HG03159 (cell line): ENCODE results near the gene PITX2.

Source experiments
- ATAC-seq: cut with Tn5 transposase; IDR thresholded peaks from one replicate; pipeline ENCODE4 v1.9.1; 2021; ENCODE audit warnings: mild to moderate bottlenecking, moderate library complexity; ENCODE audit not compliant: unreplicated experiment

PITX2 gene

GRCh38 chr4:110622841-110623717 lies at the start of gene PITX2:
TSS of gene PITX2 (minus strand) at chr4:110623077. CDS start at chr4:110622460, 617 bp downstream.
- ATAC-seq = peak; percentile 75

GRCh38 chr4:110671679-110672078 lies 48.8 kb upstream of the PITX2 start:
- ATAC-seq = no peak

GRCh38 chr4:110669663-110670062 lies 46.8 kb upstream of the PITX2 start:
- no peak for ATAC-seq

GRCh38 chr4:110668463-110669235 lies 45.8 kb upstream of the PITX2 start:
- ATAC-seq = no peak

GRCh38 chr4:110667670-110668069 lies 44.8 kb upstream of the PITX2 start:
- no peak for ATAC-seq

GRCh38 chr4:110666030-110666429 lies 43.2 kb upstream of the PITX2 start:
- ATAC-seq = no peak

GRCh38 chr4:110663738-110664444 lies 41.0 kb upstream of the PITX2 start:
- ATAC-seq = no peak

GRCh38 chr4:110663206-110663605 lies 40.3 kb upstream of the PITX2 start:
- no peak for ATAC-seq

GRCh38 chr4:110660755-110661154 lies 37.9 kb upstream of the PITX2 start:
- ATAC-seq = no peak

- no peak for ATAC-seq
These were observed 31.4 kb upstream of the PITX2 start for GRCh38 chr4:110654254-110654635.

- ATAC-seq = no peak
These were observed 30.7 kb upstream of the PITX2 start for GRCh38 chr4:110653321-110654253.

- no peak for ATAC-seq
These were observed 21.1 kb upstream of the PITX2 start for GRCh38 chr4:110644008-110644407.

- ATAC-seq = no peak
These were observed 20.2 kb upstream of the PITX2 start for GRCh38 chr4:110643096-110643495.

- no peak for ATAC-seq
These were observed 18.3 kb upstream of the PITX2 start for GRCh38 chr4:110641218-110641617.

GRCh38 chr4:110640576-110640975 lies 17.7 kb upstream of the PITX2 start:
- ATAC-seq = no peak

GRCh38 chr4:110639207-110640090 lies 16.6 kb upstream of the PITX2 start:
- no peak for ATAC-seq

- no peak for ATAC-seq
These were observed 15.3 kb upstream of the PITX2 start for GRCh38 chr4:110638089-110638746.

GRCh38 chr4:110637408-110638088 lies 14.7 kb upstream of the PITX2 start:
- ATAC-seq = no peak
